Esophagus squamous epithelium (tissue), 5 donors: ENCODE data around the gene ULK4. TPM values are rescaled to one million over a fixed set of nuclear protein-coding genes. Genes with fewer than 3 reads are reported as not detected.

ENCODE experiments used
- DNase-seq: peaks from one replicate; lab custom pipeline; 2025; lab: John Stamatoyannopoulos, UW
- H3K27ac ChIP-seq, 4 donors: fragments of 200-600 bp; sonication (generic); one replicate each; pipeline ENCODE4 v1.5.1; 2016 to 2019; ENCODE audit warnings: mild to moderate bottlenecking in 1 of 4
- H3K27me3 ChIP-seq, 4 donors: fragments of 200-600 bp; sonication (generic); 1 replicate in 3 of 4; 2 replicates in 1 of 4; pipeline versions ENCODE4 v1.5.1 to v1.6.0; 2017 to 2021; ENCODE audit warnings: antibody characterized with exemption in 1 of 4
- H3K36me3 ChIP-seq, 3 donors: fragments of 200-600 bp; sonication (generic); one replicate each; pipeline ENCODE4 v1.5.1; 2016 to 2019
- H3K4me1 ChIP-seq, 3 donors: fragments of 200-600 bp; sonication (generic); one replicate each; pipeline ENCODE4 v1.5.1; 2017 to 2019
- H3K4me3 ChIP-seq, 4 donors: fragments of 200-600 bp; sonication (generic); 1 replicate in 3 of 4; 2 replicates in 1 of 4; pipeline ENCODE4 v1.5.1; 2016 to 2019; ENCODE audit warnings: mild to moderate bottlenecking in 2 of 4, moderate library complexity in 1 of 4
- H3K9me3 ChIP-seq, 3 donors: fragments of 200-600 bp; sonication (generic); one replicate each; pipeline ENCODE4 v1.5.1; 2016 to 2019
- CTCF ChIP-seq, 6 experiments: fragments of 450-650 bp in 4 of 6; fragments of 200-600 bp in 2 of 6; sonication (generic) in 2 of 6; IDR thresholded peaks; one replicate each; pipeline ENCODE4 v1.5.1; 2016 to 2019; ENCODE audit warnings: antibody characterized with exemption in 6 of 6, mild to moderate bottlenecking in 4 of 6, moderate library complexity in 4 of 6
- POLR2A ChIP-seq, 4 donors: fragments of 450-650 bp; IDR thresholded peaks; one replicate each; pipeline ENCODE4 v1.6.1; 2017; ENCODE audit warnings: antibody characterized with exemption in 4 of 4, mild to moderate bottlenecking in 4 of 4, moderate library complexity in 3 of 4
- WGBS, 2 donors: methylation state at CpG; one replicate each; pipeline ENCODE4 v1.1.5; 2018; 5-methylcytosine and 5-hydroxymethylcytosine counted together
- intact Hi-C: fragments of 100-400 bp; cut with DNase I; formaldehyde crosslinking; loops from one replicate; pipeline ENCODE4 v1.15.0; 2022
- total RNA-seq, 4 donors: library from RNA; depleted of rRNA; stranded (reverse); fragments of >200 nt; gene quantifications; one replicate each; pipeline ENCODE4 v1.1.0, GENCODE V29; 2016
- donor health status: DM: yes; HTN: yes; CAD: no.

Gene ULK4
- total RNA-seq, 4 donors from 2014 or later, result 2.2 to 11.4 (median 7.9) TPM

GRCh38 chr3:41753651-41754050 is 208.3 kb downstream of the ULK4 start:
- intact Hi-C loops, result no loop called here
- Histone ChIP-seq H3K9me3 (no peaks in the 10 kb centered on the region), H3K4me3 (no peak overlapping the region), H3K27ac (no peak overlapping the region), H3K4me1 (no peaks in the 10 kb centered on the region), H3K27me3 (no peaks in the 10 kb centered on the region), H3K36me3 (no peaks in the 10 kb centered on the region)
- TF ChIP-seq POLR2A (IDR thresholded peaks at IDR 0.05), result no peak
- no peak for TF ChIP-seq CTCF (IDR thresholded peaks at IDR 0.05)
- DNase-seq, result no peak

GRCh38 chr3:41751597-41751996 is 210.3 kb downstream of the ULK4 start:
- intact Hi-C loops, result no loop called here
- no peak for DNase-seq
- TF ChIP-seq CTCF (IDR thresholded peaks at IDR 0.05) (no peak), POLR2A (IDR thresholded peaks at IDR 0.05) (no peak)
- Histone ChIP-seq H3K4me3 (no peak overlapping the region), H3K27ac (no peak overlapping the region), H3K36me3 (no peaks in the 10 kb centered on the region), H3K4me1 (no peaks in the 10 kb centered on the region), H3K9me3 (no peaks in the 10 kb centered on the region), H3K27me3 (no peaks in the 10 kb centered on the region)

- no peak overlapping the region for H3K27ac ChIP-seq
- H3K4me1 ChIP-seq, result no peaks in the 10 kb centered on the region
- no peaks in the 10 kb centered on the region for H3K27me3 ChIP-seq
- no peaks in the 10 kb centered on the region for H3K9me3 ChIP-seq
- intact Hi-C loops, result no loop called here
- no peak overlapping the region for H3K4me3 ChIP-seq
- DNase-seq, result no peak
- WGBS, 2 donors, result 86 to 96% methylated on average over 4 of the region's 4 CpGs
- TF ChIP-seq CTCF (IDR thresholded peaks at IDR 0.05) (no peak), POLR2A (IDR thresholded peaks at IDR 0.05) (no peak)
- no peaks in the 10 kb centered on the region for H3K36me3 ChIP-seq
Observed at GRCh38 chr3:41749988-41750387, 211.9 kb downstream of the ULK4 start.

GRCh38 chr3:41746215-41746614 is 215.7 kb downstream of the ULK4 start:
- no peaks in the 10 kb centered on the region for H3K4me1 ChIP-seq
- DNase-seq, result no peak
- TF ChIP-seq CTCF (IDR thresholded peaks at IDR 0.05), result no peak
- no peak for TF ChIP-seq POLR2A (IDR thresholded peaks at IDR 0.05)
- no peaks in the 10 kb centered on the region for H3K36me3 ChIP-seq
- 94 to 95% methylated on average over 1 of the region's 1 CpG for WGBS, 2 donors
- intact Hi-C loops, result no loop called here
- H3K27ac ChIP-seq, result no peak overlapping the region
- no peak overlapping the region for H3K4me3 ChIP-seq
- no peaks in the 10 kb centered on the region for H3K27me3 ChIP-seq
- H3K9me3 ChIP-seq, result no peaks in the 10 kb centered on the region

- no peaks in the 10 kb centered on the region for H3K9me3 ChIP-seq
- no peak overlapping the region for H3K27ac ChIP-seq
- no peaks in the 10 kb centered on the region for H3K27me3 ChIP-seq
- H3K4me3 ChIP-seq, result no peak overlapping the region
- TF ChIP-seq CTCF (IDR thresholded peaks at IDR 0.05) (no peak), POLR2A (IDR thresholded peaks at IDR 0.05) (no peak)
- no peak for DNase-seq
- no peaks in the 10 kb centered on the region for H3K36me3 ChIP-seq
- intact Hi-C loops, result no loop called here
- H3K4me1 ChIP-seq, result no peaks in the 10 kb centered on the region
Observed at GRCh38 chr3:41742121-41742520, 219.8 kb downstream of the ULK4 start.
